DMS79 treated with DMSO at 0.1 percent for 48 hours (cell line): ENCODE data around the gene IGSF3.
"Not testable (repeated sequence)": the region's sequence is repeated elsewhere in the genome, so short reads cannot be mapped to it uniquely, and the experiment has no call there.

ENCODE experiments used
- DNase-seq: peaks from one replicate; lab custom pipeline; 2025; lab: John Stamatoyannopoulos, UW

The IGSF3 gene

GRCh38 chr1:116573431-116574095 is 94.0 kb downstream of the IGSF3 start:
- DNase-seq = no peak

GRCh38 chr1:116572771-116573430 is 94.6 kb downstream of the IGSF3 start:
- DNase-seq = no peak

- DNase-seq = no peak
These were observed 95.4 kb downstream of the IGSF3 start for GRCh38 chr1:116572099-116572498.

- DNase-seq = peak; percentile 42
These were observed 96.2 kb downstream of the IGSF3 start for GRCh38 chr1:116571215-116571919.

- peak; percentile 71 for DNase-seq
These were observed 96.9 kb downstream of the IGSF3 start, which contains the start of gene CD58 for GRCh38 chr1:116570358-116571214. Gene CD58, minus strand, starts transcription at chr1:116571026. Its CDS starts 54 bp downstream, at chr1:116570972.

GRCh38 chr1:116569776-116570357 is 97.7 kb downstream of the IGSF3 start:
- DNase-seq = peak; percentile 58

GRCh38 chr1:116569381-116569670 is 98.2 kb downstream of the IGSF3 start:
- no peak for DNase-seq

- DNase-seq = no peak
These were observed 98.7 kb downstream of the IGSF3 start for GRCh38 chr1:116568662-116569380.

- no peak for DNase-seq
These were observed 99.5 kb downstream of the IGSF3 start for GRCh38 chr1:116567790-116568661.

GRCh38 chr1:116565222-116565621 is 102.3 kb downstream of the IGSF3 start:
- DNase-seq = no peak

GRCh38 chr1:116564426-116564825 is 103.1 kb downstream of the IGSF3 start:
- no peak for DNase-seq

GRCh38 chr1:116562465-116562864 is 105.1 kb downstream of the IGSF3 start:
- DNase-seq = not testable (repeated sequence)

- no peak for DNase-seq
These were observed 106.0 kb downstream of the IGSF3 start for GRCh38 chr1:116561563-116561962.

- DNase-seq = no peak
These were observed 106.6 kb downstream of the IGSF3 start for GRCh38 chr1:116560704-116561490.

- no peak for DNase-seq
These were observed 108.2 kb downstream of the IGSF3 start for GRCh38 chr1:116559304-116559761.

- DNase-seq = no peak
These were observed 109.0 kb downstream of the IGSF3 start for GRCh38 chr1:116558571-116558970.

GRCh38 chr1:116558140-116558549 is 109.4 kb downstream of the IGSF3 start:
- no peak for DNase-seq

- DNase-seq = no peak
These were observed 110.1 kb downstream of the IGSF3 start for GRCh38 chr1:116557323-116557878.
